Measurements from ENCODE around the gene PRDM16.

The PRDM16 gene

DNA sequence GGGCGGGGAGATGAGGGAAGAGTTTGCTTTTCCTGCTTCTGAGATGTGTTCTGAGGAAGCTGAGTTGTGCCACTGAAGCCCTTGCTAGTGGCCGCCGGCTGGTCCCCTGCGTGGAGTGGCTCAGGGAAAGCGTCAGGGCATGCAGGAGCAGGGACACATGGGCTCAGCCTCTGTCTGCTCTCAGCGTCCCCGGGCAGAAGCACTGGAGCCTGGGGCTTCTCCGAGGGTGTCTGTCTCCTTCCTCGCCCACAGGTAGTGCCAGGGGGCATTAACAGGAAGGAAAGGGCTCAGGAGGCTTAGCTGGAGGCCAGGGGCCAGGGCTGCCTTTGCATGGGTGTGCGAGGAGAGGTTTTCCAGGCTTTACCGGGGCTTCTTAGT lies 7.3 kb downstream of the PRDM16 start (continued):
- TF ChIP-seq, protein P1, sequence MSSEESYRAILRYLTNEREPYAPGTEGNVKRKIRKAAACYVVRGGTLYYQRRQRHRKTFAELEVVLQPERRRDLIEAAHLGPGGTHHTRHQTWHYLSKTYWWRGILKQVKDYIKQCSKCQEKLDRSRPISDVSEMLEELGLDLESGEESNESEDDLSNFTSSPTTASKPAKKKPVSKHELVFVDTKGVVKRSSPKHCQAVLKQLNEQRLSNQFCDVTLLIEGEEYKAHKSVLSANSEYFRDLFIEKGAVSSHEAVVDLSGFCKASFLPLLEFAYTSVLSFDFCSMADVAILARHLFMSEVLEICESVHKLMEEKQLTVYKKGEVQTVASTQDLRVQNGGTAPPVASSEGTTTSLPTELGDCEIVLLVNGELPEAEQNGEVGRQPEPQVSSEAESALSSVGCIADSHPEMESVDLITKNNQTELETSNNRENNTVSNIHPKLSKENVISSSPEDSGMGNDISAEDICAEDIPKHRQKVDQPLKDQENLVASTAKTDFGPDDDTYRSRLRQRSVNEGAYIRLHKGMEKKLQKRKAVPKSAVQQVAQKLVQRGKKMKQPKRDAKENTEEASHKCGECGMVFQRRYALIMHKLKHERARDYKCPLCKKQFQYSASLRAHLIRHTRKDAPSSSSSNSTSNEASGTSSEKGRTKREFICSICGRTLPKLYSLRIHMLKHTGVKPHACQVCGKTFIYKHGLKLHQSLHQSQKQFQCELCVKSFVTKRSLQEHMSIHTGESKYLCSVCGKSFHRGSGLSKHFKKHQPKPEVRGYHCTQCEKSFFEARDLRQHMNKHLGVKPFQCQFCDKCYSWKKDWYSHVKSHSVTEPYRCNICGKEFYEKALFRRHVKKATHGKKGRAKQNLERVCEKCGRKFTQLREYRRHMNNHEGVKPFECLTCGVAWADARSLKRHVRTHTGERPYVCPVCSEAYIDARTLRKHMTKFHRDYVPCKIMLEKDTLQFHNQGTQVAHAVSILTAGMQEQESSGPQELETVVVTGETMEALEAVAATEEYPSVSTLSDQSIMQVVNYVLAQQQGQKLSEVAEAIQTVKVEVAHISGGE (tag by site-specific recombination; conservative IDR thresholded peaks at IDR 0.05; ENCODE audit: low read depth) = no peak
- TF ChIP-seq, protein P2, sequence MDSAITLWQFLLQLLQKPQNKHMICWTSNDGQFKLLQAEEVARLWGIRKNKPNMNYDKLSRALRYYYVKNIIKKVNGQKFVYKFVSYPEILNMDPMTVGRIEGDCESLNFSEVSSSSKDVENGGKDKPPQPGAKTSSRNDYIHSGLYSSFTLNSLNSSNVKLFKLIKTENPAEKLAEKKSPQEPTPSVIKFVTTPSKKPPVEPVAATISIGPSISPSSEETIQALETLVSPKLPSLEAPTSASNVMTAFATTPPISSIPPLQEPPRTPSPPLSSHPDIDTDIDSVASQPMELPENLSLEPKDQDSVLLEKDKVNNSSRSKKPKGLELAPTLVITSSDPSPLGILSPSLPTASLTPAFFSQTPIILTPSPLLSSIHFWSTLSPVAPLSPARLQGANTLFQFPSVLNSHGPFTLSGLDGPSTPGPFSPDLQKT (IDR thresholded peaks at IDR 0.05; ENCODE audit: borderline replicate concordance, low read depth, low read length) = no peak
- TF ChIP-seq ZNF211 (tag by site-specific recombination; IDR thresholded peaks at IDR 0.05; ENCODE audit: low read depth) = no peak

DNA sequence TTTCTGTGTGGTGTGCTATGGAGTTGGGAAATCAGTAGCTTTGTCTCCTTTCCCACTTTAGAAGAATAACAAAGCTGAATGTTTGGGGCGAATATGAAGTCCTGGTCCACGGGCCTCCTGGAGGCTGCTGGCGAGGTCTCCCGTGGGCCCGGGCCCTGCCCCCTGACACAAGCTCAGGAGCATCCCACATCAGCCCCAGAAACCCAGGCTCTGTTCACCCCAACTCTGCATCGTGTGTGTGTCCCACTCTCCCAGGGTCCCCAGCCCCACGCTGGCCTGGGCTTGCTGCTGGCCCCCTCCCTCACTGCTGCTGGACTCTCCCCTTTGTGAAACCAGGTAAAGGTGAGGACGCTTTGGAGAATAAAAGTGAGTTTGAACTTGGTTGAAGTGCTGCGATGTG lies 8.1 kb downstream of the PRDM16 start:
- Histone ChIP-seq H3K9me3 (ENCODE audit: control insufficient read depth, insufficient read depth, low read depth, low read length) (no peaks in the 10 kb centered on the region), H3K4me1 (ENCODE audit: control insufficient read depth, insufficient read depth, low read length) (no peaks in the 10 kb centered on the region; the same call in 1 of the 2 replicates), H3K36me3 (ENCODE audit: control insufficient read depth in 2 of 2, insufficient read depth in 1 of 2, low read length in 2 of 2) (no peaks in the 10 kb centered on the region), H3K4me3 (ENCODE audit: low read depth, low read length) (no peak overlapping the region), H3K27ac (ENCODE audit: extremely low read depth, low read depth, low read length) (no peak overlapping the region)
- CTCF ChIA-PET = no interaction called here
- POLR2A ChIA-PET = no interaction called here
- TF ChIP-seq ZNF701 (tag by site-specific recombination; IDR thresholded peaks at IDR 0.05) (no peak), ZNF654 (tag by site-specific recombination; IDR thresholded peaks at IDR 0.05; ENCODE audit: low read depth) (no peak), ZBTB1 (tag by site-specific recombination; IDR thresholded peaks at IDR 0.05) (no peak), ZNF157 (tag by site-specific recombination; IDR thresholded peaks at IDR 0.05) (no peak), ZBTB21 (tag by site-specific recombination; IDR thresholded peaks at IDR 0.05) (no peak), ZNF292 (tag by site-specific recombination; IDR thresholded peaks at IDR 0.05; ENCODE audit: borderline replicate concordance, low read depth) (no peak), ZNF837 (tag by site-specific recombination; IDR thresholded peaks at IDR 0.05) (no peak), OVOL3 (tag by site-specific recombination; IDR thresholded peaks at IDR 0.05) (no peak), ZFP41 (tag by site-specific recombination; IDR thresholded peaks at IDR 0.05; ENCODE audit: borderline replicate concordance) (no peak), RBAK (tag by site-specific recombination; IDR thresholded peaks at IDR 0.05) (no peak), ZNF747 (tag by site-specific recombination; IDR thresholded peaks at IDR 0.05) (no peak), ZNF366 (tag by site-specific recombination; conservative IDR thresholded peaks at IDR 0.05) (no peak)
- TF ChIP-seq, protein P3, sequence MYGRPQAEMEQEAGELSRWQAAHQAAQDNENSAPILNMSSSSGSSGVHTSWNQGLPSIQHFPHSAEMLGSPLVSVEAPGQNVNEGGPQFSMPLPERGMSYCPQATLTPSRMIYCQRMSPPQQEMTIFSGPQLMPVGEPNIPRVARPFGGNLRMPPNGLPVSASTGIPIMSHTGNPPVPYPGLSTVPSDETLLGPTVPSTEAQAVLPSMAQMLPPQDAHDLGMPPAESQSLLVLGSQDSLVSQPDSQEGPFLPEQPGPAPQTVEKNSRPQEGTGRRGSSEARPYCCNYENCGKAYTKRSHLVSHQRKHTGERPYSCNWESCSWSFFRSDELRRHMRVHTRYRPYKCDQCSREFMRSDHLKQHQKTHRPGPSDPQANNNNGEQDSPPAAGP (tag by site-specific recombination; IDR thresholded peaks at IDR 0.05) = no peak
- TF ChIP-seq, protein P4, sequence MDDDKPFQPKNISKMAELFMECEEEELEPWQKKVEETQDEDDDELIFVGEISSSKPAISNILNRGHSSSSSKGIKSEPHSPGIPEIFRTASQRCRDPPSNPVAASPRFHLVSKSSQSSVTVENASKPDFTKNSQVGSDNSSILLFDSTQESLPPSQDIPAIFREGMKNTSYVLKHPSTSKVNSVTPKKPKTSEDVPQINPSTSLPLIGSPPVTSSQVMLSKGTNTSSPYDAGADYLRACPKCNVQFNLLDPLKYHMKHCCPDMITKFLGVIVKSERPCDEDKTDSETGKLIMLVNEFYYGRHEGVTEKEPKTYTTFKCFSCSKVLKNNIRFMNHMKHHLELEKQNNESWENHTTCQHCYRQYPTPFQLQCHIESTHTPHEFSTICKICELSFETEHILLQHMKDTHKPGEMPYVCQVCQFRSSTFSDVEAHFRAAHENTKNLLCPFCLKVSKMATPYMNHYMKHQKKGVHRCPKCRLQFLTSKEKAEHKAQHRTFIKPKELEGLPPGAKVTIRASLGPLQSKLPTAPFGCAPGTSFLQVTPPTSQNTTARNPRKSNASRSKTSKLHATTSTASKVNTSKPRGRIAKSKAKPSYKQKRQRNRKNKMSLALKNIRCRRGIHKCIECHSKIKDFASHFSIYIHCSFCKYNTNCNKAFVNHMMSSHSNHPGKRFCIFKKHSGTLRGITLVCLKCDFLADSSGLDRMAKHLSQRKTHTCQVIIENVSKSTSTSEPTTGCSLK (tag by site-specific recombination; IDR thresholded peaks at IDR 0.05) = no peak
- TF ChIP-seq, protein P5, sequence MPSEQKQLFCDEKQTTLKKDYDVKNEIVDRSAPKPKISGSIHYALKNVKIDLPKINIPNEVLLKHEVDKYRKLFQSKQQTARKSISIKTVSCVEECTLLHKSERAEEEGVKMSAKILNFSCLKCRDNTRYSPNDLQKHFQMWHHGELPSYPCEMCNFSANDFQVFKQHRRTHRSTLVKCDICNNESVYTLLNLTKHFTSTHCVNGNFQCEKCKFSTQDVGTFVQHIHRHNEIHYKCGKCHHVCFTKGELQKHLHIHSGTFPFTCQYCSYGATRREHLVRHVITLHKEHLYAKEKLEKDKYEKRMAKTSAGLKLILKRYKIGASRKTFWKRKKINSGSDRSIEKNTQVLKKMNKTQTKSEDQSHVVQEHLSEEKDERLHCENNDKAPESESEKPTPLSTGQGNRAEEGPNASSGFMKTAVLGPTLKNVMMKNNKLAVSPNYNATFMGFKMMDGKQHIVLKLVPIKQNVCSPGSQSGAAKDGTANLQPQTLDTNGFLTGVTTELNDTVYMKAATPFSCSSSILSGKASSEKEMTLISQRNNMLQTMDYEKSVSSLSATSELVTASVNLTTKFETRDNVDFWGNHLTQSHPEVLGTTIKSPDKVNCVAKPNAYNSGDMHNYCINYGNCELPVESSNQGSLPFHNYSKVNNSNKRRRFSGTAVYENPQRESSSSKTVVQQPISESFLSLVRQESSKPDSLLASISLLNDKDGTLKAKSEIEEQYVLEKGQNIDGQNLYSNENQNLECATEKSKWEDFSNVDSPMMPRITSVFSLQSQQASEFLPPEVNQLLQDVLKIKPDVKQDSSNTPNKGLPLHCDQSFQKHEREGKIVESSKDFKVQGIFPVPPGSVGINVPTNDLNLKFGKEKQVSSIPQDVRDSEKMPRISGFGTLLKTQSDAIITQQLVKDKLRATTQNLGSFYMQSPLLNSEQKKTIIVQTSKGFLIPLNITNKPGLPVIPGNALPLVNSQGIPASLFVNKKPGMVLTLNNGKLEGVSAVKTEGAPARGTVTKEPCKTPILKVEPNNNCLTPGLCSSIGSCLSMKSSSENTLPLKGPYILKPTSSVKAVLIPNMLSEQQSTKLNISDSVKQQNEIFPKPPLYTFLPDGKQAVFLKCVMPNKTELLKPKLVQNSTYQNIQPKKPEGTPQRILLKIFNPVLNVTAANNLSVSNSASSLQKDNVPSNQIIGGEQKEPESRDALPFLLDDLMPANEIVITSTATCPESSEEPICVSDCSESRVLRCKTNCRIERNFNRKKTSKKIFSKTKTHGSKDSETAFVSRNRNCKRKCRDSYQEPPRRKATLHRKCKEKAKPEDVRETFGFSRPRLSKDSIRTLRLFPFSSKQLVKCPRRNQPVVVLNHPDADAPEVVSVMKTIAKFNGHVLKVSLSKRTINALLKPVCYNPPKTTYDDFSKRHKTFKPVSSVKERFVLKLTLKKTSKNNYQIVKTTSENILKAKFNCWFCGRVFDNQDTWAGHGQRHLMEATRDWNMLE (tag by site-specific recombination; conservative IDR thresholded peaks at IDR 0.05; ENCODE audit: low read depth) = no peak
- TF ChIP-seq, protein P6, sequence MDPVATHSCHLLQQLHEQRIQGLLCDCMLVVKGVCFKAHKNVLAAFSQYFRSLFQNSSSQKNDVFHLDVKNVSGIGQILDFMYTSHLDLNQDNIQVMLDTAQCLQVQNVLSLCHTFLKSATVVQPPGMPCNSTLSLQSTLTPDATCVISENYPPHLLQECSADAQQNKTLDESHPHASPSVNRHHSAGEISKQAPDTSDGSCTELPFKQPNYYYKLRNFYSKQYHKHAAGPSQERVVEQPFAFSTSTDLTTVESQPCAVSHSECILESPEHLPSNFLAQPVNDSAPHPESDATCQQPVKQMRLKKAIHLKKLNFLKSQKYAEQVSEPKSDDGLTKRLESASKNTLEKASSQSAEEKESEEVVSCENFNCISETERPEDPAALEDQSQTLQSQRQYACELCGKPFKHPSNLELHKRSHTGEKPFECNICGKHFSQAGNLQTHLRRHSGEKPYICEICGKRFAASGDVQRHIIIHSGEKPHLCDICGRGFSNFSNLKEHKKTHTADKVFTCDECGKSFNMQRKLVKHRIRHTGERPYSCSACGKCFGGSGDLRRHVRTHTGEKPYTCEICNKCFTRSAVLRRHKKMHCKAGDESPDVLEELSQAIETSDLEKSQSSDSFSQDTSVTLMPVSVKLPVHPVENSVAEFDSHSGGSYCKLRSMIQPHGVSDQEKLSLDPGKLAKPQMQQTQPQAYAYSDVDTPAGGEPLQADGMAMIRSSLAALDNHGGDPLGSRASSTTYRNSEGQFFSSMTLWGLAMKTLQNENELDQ (tag by site-specific recombination; IDR thresholded peaks at IDR 0.05; ENCODE audit: low read depth) = no peak
